Measurements from ENCODE around the gene DKK3.

DKK3 gene

DNA sequence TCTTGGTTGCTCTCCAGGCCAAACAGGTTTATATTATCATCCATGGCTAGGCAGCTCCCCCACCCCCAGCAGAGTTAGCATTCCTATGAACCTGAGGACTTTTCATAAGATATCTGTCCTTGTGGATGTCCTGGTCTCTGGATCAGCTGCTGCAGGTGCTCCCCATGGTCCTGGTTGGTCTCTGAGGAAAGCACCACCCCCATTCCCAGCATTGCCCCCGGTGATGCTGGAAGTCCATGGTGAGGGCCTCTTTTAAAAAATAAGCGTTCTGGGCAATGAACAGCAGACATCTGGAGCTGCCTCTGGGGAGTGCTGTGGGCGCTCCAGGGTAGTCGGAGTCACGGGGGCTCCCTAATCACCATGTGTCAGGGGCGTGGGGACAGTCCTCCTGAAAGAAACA is 26.6 kb downstream of the DKK3 start:
- no peak for DNase-seq (ENCODE audit: low read depth)

DNA sequence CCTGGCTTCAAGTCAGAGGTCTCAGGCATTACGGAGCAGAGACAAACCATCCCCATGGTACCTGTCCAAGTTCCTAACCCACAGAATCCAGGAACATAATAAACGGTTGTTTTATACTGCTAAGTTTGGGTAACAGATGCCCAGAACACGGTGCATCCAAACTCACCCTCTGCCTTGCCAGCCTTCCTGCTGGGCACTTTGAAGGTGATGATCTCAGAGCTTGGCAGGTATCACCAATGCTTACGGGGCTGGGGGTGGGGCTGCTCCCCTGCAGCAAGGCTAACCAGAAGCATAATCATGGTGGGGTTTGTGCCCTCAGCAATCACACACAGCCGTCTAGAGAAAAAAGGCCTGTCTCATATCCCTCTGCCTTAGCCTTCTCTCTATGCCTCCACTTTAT is 27.1 kb downstream of the DKK3 start:
- DNase-seq (ENCODE audit: low read depth): no peak

DNA sequence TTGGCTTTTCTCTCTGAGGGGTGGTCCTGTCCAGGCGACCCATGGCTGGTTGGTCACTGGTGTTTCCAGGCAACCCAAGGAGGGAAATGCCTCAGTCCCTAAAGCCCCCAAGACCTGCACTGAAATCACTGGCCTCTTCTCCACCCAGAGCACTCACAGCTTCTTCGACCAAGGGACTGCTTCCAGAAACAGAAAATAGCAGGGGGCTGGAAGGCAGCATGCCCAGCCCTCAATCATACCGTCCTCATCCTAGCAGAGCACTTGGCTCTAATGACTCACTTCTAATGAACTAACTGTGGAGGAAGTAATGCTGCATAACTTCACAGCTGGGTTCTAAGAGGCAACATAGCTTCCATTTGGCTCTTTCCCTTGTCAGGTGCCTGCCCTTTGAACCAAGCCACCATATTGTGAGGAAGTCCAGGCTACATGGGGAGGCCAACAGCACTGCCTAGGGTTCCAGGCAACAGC is 27.6 kb downstream of the DKK3 start:
- DNase-seq (ENCODE audit: low read depth): no peak

DNA sequence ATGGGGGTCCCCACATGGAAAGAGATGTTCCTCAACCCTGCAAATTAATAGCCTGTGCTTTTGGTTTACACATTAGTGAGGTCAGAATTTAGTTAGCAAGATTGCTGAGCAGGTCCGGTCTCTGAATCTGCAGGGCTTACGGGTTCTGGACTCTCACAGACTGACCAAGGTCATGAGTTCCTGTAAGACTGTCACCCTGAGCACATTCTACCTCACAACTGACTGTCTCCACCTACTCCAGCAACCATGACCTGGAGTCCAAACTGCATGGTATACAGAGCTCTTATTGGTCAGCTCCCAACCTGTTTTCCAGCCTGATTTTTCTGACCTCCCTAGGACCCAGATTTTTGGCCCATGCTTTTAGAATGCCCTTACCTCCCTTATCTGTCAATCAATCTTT is 28.2 kb downstream of the DKK3 start:
- no peak for DNase-seq (ENCODE audit: low read depth)

DNA sequence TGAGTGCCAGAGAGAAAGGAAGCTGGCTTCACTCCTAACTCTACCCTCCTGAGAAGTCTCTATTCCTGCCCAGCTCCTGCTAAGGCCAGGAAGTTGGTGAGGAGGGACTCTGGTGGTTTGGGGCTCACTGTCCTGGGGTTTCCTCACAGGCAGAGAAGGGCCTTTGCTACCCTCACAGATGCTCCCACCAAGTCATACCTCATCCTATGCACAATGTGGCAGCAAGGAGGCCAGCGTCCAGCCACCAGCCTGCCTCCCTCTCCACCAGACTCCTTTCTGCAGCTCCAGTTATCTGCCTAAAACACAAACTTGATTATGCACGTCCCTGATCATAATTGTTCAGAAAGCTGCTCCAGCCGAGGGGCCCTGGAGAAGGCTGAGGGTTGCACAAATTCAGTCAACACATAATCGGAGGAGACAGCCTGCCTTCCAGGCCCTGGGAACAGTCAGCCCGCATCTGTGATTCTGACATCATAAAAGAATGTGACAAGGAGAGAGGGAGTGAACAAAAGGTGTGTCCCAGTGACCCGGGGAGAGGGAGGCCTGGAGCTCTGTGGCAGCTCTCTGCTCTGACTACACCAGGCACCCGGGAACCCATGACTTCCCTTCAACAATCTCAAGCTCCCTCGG is 28.8 kb downstream of the DKK3 start:
- DNase-seq (ENCODE audit: low read depth): no peak

DNA sequence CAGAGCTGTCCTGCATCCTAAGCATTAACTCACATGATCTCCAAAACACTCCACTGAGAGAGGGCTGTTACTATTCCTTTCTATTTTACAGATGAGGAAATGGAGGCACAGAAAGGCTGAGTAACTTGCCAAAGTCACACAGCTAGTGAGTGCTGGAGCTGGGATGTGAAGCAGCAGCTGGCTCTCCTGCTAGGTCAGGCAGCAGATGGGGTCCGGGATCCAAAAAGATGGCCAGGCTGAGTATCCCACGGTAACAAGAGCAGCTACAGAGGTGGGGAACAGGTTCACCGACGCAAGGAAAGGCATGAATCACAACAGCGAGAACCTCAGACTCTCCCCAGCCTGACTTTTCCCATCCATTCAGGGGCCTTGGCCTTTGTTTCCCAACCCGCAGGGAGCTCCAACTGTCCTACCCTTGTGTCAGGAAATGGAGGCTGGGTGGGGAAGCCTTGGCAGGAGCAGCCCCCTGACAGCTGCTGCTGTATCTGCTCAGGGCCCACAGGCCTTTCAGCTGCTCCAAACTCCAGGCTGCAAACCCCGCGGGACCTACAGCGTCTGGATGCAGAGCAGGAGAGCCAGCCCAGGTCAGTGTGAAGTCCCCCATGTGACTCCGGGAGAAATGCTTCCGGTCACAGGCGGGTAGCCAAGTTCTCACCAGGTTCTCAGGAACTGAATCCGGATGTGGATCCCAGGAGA is 29.5 kb downstream of the DKK3 start:
- no peak for DNase-seq (ENCODE audit: low read depth)

DNA sequence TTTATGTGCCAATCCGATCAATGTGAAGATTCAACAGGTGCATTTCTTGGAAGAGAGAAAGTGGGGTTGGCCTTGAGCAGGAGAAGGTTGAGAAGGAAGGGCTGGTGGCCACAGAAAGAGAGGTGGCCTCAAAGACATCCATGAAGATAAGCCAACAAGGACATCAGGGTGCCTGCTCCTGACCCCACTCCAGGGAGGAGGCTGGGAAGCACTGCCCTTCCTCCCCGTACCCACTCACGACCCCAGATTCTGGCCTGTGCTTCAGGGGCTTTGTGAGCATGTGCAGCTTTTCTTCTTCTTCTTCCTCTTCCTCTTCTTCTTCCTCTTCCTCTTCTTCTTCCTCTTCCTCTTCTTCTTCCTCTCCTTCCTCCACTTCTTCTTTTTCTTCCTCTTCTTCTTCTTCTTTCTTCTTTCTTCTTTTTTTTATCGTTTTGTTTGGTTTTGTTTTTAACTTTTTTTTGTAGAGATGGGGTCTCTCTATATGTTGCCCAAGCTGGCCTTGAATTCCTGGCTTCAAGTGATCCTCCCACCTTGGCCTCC is 30.3 kb downstream of the DKK3 start:
- DNase-seq (ENCODE audit: low read depth): no peak

DNA sequence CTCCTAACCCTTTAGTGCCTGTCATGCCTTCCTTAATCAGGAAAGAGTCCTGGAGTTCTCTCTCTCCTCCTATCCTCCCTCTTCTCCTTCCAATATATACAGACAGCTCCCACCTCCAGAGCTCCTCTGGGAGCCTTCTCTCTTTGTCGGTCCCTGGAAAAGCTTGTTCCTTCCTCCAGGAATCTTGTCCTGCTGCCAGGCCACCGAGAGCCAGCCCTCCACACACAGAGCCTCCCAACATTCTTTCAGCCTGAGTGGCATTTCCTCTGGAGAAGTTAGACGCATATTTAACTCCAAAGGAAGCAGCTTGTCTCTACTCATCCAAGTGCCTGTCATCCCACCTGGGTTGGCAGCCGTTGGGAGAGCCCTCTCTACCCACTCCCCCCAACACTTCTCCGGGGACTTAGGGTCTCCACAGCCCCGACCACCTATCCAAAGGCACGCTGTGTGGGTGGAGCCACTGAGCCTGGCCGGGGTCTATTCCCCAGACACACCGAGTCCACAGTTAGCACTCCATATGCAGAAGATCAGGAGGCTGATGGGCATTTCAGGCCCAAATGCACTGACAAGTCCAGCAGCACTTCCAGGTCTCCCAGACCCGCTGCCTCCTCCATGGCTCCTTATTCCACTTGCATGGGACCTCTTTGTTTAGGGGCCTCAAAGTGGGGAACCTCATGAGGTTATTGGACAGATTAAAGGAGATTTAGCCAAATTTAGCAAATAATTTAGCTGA is 31.1 kb downstream of the DKK3 start:
- DNase-seq (ENCODE audit: low read depth): no peak

DNA sequence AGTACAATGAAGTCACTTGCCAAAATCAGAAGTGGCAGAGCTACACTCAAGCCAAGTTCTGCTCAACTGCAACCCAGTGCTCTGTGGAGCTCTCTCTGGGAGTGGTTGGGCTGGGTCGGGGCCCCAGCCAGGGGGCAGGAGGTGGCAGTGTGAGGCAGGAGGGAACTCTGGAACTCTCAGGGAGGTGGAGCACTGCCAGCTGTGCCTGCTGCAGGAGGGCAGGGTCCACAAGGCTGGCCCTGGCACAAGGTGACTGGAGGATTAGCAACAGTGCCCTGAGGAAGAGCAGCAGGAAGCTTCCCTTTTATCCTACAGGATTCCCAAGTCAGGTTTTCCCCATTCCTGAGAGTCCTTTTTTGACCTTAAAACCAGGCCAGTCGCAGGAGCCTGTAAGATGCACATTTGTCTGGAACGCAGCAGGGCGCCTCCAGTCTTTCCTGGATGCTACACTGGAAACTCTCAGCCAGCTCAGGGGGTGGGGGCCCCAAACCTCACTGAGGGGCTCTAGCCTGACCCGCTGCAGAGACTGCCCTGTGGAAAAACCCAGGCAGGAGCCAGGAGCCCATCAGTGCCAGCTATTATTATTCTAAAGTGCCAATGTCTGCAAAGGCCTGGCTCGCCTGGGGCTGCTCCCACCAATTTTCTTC is 31.8 kb downstream of the DKK3 start:
- no peak for DNase-seq (ENCODE audit: low read depth)

DNA sequence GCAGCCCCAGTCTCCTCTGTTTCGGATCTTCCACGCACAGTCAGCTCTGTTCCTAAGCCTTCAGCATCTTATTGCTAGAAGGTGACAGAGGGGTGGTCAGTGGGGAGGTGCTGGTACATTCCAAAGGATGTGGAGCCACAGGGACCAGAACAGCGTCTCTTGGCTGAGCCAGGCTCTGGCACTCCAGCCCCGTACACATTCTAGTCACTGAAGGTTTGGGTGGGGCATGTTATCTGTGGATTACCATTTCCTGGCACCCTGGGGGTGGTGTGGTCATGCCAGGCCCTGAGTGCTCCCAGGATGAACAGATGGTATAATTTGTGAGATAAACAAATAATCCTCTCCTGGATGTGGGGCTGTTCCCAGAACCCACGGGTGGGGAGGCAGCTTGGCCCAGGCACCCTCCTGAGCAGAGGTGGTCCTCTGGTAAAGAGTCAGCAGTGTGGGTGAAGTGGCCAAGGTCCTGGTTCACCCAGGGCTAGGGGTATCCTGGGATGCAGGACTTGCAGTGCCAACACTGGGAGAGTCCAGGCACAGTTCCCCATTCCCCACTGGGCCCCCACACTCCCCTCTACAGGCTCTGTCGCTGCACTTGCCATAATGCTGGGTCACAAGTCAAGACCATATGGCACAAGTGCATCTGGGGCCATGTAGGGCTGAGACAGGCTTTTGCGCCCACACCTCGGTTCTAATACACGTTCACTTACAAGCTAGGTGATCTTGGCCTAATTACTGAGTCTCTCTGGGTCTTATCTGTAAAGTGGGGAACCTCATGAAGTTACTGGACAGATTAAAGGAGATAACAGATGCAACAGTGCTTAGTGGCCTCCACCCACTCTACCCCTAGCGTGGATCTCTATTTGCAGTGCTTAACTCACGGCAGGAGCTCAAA is 33.0 kb downstream of the DKK3 start:
- no peak for DNase-seq (ENCODE audit: low read depth)

DNA sequence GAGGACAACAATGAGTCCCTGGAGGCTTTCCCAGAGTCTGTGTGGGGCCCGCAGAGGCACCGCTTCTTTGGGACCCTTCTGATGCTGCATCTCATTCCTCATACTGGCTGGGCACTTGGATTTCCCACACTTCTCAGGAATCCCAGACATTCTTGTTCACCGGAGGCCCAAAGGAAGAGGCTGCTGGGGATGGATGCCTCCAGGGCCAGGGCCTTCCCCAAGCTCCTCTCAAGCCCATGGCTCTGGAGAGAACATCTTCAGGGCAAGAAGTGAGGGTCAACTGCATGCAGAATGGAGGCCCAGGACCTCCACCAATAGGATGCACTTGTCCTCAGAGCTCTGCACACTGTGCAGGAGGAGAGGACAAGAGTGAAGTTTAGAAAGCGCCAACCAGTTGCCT is 34.6 kb downstream of the DKK3 start:
- DNase-seq (ENCODE audit: low read depth): no peak

DNA sequence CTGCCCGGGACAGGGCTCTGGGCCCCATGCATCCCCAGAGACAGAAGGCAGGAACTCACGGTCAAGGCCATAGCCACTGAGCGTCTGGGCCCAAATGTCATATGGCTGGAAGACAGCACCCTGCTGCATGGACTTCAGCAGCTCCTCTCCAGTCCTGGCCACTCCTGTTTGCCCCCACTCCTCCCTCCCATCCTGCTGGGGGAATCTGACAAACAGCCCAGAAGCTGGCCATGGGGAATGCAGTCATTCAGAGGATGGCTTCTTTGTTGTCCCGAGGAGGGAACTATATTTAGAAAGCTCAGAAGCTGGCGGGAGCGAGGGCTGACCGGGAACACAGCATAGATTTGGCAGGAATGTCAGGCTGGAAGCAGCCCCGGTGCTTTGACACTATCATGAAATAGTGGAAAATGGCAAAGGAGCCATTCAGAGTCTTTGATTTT is 35.0 kb downstream of the DKK3 start:
- no peak for DNase-seq (ENCODE audit: low read depth)

DNA sequence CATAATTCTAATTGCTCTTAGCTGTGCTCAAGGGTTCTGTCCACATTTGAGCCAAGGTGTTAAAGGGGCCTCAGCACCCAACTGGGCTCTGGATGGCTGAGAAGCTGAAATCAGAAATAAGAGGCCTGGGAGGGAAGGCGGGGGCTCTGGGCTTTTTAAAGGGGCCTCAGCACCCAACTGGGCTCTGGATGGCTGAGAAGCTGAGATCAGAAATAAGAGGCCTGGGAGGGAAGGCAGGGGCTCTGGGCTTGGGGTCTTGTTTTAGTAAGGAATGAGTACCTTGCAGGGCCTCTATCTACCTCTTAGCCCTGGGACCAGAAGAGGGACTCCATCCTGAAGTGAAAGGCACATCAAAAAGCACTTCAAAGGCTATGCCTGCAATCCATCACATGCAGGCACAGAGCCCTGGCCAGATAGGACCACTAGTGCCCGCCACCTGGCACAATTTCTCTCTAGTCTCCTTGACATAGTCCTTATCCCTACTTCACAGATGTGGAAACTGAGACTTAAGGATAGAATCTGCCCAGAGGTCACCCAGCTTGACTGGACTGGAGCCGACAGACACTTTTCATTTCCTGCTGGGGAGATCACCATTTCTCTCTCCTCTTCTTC is 35.6 kb downstream of the DKK3 start:
- DNase-seq (ENCODE audit: low read depth): no peak

DNA sequence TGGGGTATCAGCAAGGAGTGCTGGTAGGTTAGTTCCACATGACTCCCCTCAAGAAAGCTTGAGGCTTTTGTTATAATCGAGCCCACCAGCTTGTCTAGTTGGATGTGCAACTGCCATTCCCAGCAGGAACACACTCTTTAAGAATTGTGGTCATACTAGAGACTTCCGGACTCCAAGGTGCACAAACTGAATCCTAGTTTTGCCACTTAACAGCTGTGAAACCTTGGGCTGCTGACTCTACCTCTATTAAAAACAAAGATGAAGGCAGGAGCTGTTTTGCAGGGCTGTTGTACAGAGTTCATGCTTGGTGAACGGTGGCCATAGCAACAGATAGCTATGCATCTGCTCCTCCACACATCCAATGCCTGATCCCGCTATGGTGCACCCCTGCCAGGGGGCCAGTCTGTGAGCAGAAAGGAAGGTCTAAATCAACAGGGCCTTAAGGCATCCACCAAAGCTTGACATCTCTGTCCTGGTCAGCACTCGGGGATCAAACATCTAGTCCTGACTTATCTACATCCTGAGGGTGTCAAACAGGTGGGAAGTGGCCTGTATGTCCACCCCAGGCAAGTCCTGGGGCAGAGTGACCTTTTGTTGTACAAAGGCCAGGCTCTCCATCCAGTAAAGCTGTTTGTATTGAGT is 36.4 kb downstream of the DKK3 start:
- DNase-seq (ENCODE audit: low read depth): no peak

DNA sequence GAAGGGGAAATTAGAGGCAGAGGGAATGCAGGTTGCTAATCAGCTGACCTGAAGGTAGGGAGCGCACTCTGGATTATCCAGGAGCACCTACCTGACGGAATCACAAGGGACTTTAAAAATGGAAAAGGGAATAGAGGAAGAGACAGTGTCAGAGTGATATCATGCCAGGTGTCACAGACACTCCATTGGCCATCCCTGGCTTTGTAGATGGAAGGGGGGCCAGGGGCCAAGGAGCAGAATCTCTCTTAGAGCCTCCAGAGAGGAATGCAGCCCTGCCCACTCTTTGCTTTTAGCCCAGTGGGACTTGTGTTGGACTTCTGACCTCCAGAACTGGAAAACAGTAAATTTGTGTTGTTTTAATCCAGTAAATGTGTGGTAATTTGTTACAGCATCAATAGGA is 37.9 kb downstream of the DKK3 start:
- DNase-seq (ENCODE audit: low read depth): no peak

DNA sequence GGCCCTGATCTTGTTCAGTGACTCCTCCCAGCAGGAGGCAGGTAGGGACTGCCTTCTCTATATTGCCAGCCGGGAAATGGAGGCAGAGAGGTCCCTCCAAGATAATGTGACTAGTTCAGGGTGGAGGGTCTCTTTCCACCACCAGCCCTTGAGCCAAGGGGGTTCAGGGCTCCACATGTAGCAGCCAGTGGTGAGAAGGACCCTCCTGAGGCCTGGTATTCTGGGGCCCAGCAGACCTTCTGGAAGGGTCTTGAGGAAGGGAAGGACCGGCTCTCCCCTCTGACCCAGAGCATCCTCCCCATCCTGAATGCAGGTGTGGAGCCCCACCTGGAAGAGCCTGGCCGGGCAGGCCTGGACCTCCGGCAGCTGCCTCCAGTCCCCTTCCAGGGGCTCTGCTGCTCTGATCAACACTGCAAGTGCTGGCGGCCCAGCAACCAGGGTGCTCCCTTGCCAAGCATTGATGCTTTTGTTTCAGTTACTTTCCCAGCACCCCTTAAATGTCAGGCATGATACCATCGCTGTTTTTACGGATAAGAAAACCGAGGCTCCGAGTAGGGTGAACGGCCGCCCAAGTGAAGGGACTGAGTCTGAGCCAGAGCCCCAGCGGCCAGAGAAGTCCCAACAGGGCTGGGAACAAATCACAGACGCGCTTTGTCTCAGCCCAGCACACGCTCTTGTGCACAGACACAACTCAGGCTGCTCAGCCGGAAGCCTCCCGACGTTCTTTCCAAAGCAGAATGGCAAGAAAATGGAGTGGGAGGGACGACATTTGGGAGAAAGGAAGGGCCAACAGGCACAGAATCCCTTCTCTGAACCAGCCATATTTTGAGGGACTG is 38.8 kb downstream of the DKK3 start:
- no peak for DNase-seq (ENCODE audit: low read depth)

DNA sequence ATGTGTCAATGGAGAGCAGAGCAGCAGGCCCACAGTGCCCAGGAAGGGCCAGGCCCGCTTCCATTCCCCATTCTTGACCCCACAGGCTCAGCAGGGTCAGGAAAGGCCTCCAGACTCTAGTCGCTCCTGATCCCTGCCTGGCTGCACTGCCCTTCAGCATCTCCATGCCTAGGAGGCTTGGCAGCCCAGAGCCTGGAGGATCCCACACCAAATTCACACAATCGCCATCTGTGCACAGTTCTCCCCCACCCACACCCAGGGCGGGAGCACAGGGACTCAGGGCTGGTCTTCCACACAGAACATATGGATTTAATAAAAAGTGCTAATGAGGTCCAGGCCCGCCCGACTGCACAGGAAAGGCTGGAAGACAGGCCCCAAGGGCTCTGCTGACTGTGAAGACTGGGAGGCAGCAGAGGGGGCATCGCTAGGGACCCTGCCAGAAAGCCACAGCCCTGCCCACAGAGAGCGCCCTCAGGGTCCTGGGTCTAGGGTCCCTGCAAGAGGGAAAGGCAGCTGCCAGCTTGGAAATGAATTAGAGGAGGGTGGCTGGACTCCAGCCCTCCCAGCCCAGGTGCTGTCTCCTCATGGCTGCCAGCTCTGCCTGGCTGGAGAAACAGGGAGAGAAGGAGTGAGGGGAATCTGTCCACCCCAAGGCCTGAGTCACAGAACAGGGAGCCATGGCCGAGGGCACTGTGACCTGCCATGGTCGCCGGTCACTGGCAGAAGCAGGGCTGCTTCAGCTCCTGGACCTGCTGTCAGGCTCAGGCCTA is 39.7 kb downstream of the DKK3 start:
- no peak for DNase-seq (ENCODE audit: low read depth)

DNA sequence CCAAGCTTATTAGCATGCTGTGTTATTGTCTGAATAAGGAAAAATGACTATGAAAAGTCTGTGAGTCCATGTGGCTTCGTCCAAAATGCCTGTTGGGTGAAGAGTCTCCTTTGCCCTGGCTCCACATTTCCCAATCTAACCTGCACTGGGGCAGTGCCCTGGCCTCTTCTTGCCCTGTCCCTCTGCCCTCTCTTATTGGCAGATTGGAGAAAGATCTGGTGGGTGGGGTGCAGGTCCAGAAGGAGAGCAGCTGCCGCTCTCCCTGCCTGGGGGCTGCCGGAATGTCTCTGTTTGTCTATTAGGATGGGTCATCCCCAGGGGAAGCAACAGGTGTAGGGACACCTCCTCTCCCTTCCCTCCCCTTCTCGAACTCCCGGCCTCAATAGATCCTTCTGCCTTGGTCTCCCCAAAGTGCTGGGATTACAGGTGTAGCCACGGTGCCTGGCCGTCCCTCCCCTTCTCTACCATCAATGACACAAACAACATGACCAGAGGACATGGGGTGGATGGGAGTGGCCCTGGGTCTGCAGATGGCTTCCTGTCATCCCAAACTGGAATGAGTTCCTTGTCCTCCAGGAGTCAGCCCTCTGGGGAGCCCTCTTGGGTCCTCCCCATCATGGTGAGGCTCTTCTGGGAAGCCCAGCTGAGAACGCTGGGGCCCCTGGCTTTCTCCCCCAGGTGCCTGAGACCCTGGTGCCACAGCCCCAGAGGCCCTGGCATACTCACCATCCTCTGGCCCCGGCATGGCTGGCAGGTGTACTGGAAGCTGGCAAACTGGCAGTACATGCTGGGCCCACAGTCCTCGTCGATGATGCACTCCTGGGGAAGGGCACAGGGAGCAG is 40.5 kb downstream of the DKK3 start:
- no peak for DNase-seq (ENCODE audit: low read depth)
